HL-60 (cell line): ENCODE results near the gene SULT6B1.
"Not testable (repeated sequence)": the region's sequence is repeated elsewhere in the genome, so short reads cannot be mapped to it uniquely, and the experiment has no call there.

Experiments used
- DNase-seq, 2 experiments: peaks; one replicate each; pipeline ENCODE4 v3.0.0-alpha.2; 2010 to 2020; ENCODE audit warnings: low read depth in 1 of 2, low spot score in 1 of 2
- H3K27ac ChIP-seq: fragments of 250-450 bp; sonication (Bioruptor Pico); replicated peaks from 2 replicates; pipeline ENCODE4 v1.5.1; 2020; ENCODE audit warnings: mild to moderate bottlenecking, moderate library complexity
- H3K27me3 ChIP-seq: fragments of 250-450 bp; sonication (Bioruptor Pico); 2 replicates; pipeline ENCODE4 v1.5.1; 2021; ENCODE audit warnings: mild to moderate bottlenecking, moderate library complexity; ENCODE audit not compliant: insufficient read depth, poor library complexity, severe bottlenecking
- H3K4me3 ChIP-seq: replicated peaks from 2 replicates; pipeline ENCODE4 v1.5.1; 2011; ENCODE audit warnings: mild to moderate bottlenecking, control low read depth, low read length; ENCODE audit not compliant: insufficient read depth
- CTCF ChIP-seq: IDR thresholded peaks from one replicate; pipeline ENCODE4 v1.5.1; 2011; ENCODE audit warnings: low read length, control low read depth, inconsistent platforms; ENCODE audit not compliant: insufficient read depth
- GABPA ChIP-seq: IDR thresholded peaks from 2 replicates; pipeline ENCODE4 v1.6.1; 2012; ENCODE audit warnings: low read depth
- POLR2AphosphoS5 ChIP-seq: IDR thresholded peaks from 2 replicates; pipeline ENCODE4 v1.6.1; 2012; ENCODE audit warnings: low read depth
- SPI1 ChIP-seq: IDR thresholded peaks from 2 replicates; pipeline ENCODE4 v1.6.1; 2012; ENCODE audit warnings: low read depth, mild to moderate bottlenecking, borderline replicate concordance
- TF ChIP-seq, protein P1 (sequence below): IDR thresholded peaks from 2 replicates; pipeline ENCODE4 v1.6.1; 2012; ENCODE audit warnings: low read depth; ENCODE audit not compliant: insufficient replicate concordance

Gene SULT6B1

GRCh38 chr2:37196320-37197195 is 8.1 kb upstream of the SULT6B1 start, which contains the start of gene CEBPZOS:
TSS of gene CEBPZOS (plus strand) at chr2:37196496. CDS start at chr2:37199705, 3,209 bp downstream.
- no peaks in the 10 kb centered on the region for H3K27me3 ChIP-seq
- peak; percentile 73 to 82 for DNase-seq
- peak within 1 kb of the TSS; percentile 93 for H3K27ac ChIP-seq
- TF ChIP-seq CTCF, result no peak
- peak; percentile 84 for TF ChIP-seq POLR2AphosphoS5
- TF ChIP-seq, protein P1, sequence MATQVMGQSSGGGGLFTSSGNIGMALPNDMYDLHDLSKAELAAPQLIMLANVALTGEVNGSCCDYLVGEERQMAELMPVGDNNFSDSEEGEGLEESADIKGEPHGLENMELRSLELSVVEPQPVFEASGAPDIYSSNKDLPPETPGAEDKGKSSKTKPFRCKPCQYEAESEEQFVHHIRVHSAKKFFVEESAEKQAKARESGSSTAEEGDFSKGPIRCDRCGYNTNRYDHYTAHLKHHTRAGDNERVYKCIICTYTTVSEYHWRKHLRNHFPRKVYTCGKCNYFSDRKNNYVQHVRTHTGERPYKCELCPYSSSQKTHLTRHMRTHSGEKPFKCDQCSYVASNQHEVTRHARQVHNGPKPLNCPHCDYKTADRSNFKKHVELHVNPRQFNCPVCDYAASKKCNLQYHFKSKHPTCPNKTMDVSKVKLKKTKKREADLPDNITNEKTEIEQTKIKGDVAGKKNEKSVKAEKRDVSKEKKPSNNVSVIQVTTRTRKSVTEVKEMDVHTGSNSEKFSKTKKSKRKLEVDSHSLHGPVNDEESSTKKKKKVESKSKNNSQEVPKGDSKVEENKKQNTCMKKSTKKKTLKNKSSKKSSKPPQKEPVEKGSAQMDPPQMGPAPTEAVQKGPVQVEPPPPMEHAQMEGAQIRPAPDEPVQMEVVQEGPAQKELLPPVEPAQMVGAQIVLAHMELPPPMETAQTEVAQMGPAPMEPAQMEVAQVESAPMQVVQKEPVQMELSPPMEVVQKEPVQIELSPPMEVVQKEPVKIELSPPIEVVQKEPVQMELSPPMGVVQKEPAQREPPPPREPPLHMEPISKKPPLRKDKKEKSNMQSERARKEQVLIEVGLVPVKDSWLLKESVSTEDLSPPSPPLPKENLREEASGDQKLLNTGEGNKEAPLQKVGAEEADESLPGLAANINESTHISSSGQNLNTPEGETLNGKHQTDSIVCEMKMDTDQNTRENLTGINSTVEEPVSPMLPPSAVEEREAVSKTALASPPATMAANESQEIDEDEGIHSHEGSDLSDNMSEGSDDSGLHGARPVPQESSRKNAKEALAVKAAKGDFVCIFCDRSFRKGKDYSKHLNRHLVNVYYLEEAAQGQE, result no peak
- TF ChIP-seq GABPA, result peak; percentile 68; the same call in 1 of the 2 replicates
- peak within 1 kb of the TSS; percentile 65 for H3K4me3 ChIP-seq

- not testable (repeated sequence) for H3K27me3 ChIP-seq, DNase-seq
- H3K4me3 ChIP-seq, result peak overlapping the region; percentile 65
- H3K27ac ChIP-seq, result peak overlapping the region; percentile 93
Observed at GRCh38 chr2:37195862-37196319, 7.4 kb upstream of the SULT6B1 start.

GRCh38 chr2:37192551-37192950 is 4.1 kb upstream of the SULT6B1 start:
- no peak overlapping the region for H3K27ac ChIP-seq
- TF ChIP-seq CTCF, result no peak
- TF ChIP-seq SPI1, result 0 out of 2 replicates have a peak, but pooled peaks have one; percentile 8
- TF ChIP-seq, protein P1, result no peak
- no peak for DNase-seq
- H3K27me3 ChIP-seq, result no peaks in the 10 kb centered on the region
- no peak overlapping the region for H3K4me3 ChIP-seq

DNA sequence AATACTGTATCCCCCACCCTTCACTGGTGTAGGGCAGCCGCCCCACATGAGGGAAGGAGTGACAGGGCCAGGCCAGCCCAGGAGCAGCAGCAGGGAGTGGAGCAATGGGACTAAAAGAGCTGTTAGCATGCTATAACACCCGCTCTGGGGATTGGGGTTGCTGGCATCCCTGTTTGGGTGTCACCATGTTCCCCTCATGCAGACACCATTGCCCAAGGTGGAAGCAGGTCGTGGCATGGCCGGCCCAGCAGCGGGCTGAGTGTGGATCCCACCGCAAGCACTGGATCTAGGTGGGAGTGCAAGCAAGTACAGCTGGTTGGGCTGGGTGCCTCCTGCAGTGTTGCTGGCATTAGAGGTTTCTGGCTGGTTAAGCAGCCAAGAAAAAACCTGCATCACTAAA is 3.3 kb upstream of the SULT6B1 start:
- Histone ChIP-seq H3K4me3 (no peak overlapping the region), H3K27me3 (no peaks in the 10 kb centered on the region), H3K27ac (peak overlapping the region; percentile 82)
- TF ChIP-seq GABPA, result no peak
- TF ChIP-seq SPI1, result no peak
- TF ChIP-seq, protein P1, result no peak
- no peak for TF ChIP-seq POLR2AphosphoS5
- TF ChIP-seq CTCF, result no peak
- no peak for DNase-seq
